ENCODE data around the gene DPP10.

Gene DPP10

DNA sequence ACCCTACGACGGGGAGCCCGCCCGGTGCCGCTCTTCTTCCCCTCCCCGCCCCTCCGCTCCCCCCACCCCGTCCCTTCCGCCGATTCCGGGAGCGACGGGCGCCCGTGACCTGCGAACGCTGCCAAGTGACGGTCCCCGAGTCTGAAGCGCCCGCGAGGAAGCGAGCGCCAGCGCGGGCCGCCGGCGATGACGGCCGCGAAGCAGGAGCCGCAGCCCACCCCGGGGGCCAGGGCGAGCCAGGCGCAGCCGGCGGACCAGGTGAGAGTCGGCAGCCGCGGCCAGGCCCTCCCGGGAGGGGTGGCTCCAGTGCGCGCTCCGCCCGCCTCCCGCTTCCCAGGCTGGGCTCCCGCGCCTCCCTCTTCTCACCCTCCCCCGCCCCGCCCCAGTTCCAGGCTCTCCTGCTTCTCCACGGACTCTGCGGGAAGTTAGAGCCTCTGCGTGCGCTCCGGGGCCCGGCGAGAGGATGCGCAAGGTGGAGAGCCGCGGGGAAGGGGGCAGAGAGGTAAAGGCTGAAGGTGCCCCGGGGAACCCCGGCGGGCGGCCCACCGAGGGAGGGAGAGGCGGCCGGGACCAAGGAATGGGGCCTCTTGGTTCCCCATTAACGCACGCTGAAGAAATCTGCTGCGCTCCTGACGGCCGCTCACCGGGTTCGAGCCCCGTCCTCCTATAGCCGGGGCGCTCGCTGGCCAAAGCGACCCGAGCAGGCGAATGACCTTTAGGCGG is 719.5 kb downstream of the DPP10 start:
- DNase-seq = no peak

- DNase-seq = no peak
These were observed 720.3 kb downstream of the DPP10 start for GRCh38 chr2:115162494-115163293.

GRCh38 chr2:115163572-115163971 is 721.1 kb downstream of the DPP10 start:
- DNase-seq = no peak

DNA sequence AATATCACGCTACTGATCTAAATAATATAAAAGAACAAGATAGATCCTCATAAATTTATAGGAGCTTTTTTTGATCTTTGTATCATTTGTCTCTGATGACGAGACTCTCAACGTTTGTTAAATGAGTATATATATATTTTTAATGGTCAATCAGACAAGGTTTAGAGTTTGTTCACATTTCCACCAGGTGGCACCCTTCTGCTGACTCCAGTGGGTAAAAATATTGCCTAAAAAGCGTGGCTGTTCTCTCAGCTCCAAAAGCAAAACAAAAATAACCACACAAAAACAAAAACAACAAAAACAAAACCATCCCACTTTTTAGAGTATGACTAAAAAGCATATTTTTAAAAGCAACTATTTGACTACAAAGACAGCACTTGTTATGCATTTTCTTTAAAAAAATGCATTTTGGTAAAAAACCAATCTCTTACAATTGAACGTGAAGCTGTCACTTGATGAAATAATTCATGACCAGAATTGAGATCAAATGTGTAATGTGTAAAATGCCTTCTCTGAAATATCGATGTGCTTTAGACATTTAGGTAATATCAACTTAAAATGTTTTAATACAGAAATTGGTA is 723.2 kb downstream of the DPP10 start:
- peak; percentile 21 for DNase-seq

DNA sequence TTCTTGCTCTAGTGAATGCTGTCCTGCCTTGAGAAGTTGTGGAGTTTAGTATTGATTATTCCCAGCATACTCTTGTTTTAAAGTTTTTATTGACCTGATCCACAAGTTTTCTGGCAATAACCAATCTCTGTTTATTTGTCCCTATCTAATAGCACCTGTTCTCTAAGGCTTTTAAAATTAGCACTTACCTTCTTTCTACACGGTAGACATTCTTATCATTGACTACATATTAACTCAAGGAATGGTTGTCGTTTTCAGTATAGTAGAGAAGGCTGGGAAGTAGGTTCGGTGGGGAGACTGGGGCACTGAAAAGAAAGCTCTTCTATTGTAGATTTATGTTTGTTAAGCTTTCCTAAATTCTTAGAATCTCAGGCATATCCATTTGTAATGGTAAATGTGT is 726.0 kb downstream of the DPP10 start:
- DNase-seq = no peak

DNA sequence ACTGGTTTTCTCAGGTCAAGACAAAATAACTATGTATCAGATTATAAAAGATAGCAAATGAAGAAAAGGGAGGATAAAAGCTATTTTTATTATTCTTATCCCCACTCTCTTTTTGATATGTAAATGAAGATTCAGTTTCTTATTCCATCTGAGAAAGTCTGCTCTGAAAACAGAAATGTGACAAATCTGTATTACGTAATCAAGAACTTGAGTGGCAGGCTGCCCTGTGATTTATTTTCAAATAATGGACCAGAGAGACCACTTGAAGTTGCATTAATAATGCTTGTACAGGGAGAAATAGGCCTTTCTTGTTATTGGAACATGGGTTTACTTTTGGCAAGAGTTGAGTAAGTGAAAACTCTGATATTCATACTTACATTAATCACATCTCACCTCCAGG is 727.4 kb downstream of the DPP10 start:
- DNase-seq = no peak

DNA sequence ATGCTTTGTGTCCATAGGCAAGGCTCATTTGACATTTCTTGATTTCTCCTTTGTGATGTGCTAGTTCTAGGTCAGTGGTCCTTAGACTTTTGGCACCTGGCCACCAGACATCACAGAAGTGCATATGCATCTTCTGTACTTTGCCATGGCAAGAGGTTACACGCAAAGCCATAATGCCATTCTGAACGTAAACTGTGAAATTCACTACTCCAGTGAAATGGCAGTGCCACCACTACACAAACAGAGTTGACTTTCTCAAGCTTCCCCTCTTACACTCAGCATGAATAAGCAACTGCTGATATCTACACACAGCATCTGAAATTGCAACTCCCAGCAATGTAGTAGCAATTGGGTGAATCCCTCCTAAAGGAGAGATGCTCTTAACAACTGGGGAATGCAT is 729.3 kb downstream of the DPP10 start:
- no peak for DNase-seq

GRCh38 chr2:115174651-115175050 is 732.2 kb downstream of the DPP10 start:
- DNase-seq = no peak

GRCh38 chr2:115183144-115183543 is 740.7 kb downstream of the DPP10 start:
- DNase-seq = no peak

DNA sequence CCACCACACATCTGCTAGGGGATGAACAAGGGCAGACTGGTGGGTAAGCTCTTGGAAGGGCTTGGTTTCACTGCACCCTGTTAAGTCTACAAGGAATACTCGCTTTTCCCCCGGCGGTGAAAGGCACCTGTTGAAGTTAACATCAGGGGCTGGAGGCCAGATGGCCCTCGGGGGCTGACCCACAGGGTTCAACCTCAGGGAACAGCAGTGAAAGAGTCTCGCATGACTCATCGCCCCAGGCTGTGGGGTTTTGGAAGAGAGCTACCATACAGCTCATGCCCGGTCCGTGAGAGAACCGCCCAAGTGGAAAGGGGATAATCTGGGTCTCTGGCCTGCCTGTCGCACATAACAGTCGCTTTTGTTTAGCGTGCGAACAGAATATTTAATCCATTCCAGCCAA is 748.0 kb downstream of the DPP10 start:
- no peak for DNase-seq

- DNase-seq = no peak
These were observed 752.2 kb downstream of the DPP10 start for GRCh38 chr2:115194623-115195022.

DNA sequence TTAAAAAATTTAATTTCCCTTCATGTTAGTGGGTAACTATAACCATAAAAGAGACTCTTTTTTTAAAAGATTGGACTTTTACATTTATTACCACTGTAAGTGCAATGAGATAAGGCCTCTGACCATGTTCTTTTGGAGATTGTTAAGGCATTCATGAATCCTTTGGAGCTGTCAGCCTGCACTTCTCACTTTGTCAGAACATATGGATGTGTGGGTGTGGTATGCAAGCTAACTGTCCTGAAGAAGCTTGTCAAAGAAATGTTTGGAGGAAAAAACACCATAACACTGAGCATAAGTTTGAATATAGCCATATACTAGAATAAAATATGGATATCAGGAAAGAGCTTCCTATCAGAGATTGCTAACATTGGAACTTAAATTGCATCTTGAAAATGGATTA is 754.1 kb downstream of the DPP10 start:
- DNase-seq = no peak

GRCh38 chr2:115199966-115200365 is 757.5 kb downstream of the DPP10 start:
- DNase-seq = no peak

DNA sequence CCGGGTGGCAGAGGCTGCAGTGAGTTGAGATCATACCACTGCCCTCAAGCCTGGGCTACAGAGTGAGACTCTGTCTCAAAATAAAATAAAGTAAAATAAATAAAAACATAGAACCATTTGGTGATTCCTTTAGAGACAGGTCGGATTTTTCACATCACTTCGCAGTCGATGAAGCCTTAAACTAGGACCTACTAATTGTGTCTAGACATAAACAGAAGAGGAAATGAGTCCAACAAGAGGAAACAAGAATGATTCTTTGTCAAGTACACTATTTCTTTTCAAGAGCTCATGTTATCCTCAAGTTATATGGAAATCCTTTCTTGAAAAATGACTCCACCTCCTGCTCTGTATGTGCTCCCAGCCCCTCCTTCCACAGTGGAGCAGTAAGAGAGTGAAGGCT is 758.9 kb downstream of the DPP10 start:
- no peak for DNase-seq

- no peak for DNase-seq
These were observed 766.2 kb downstream of the DPP10 start for GRCh38 chr2:115208493-115209164.

DNA sequence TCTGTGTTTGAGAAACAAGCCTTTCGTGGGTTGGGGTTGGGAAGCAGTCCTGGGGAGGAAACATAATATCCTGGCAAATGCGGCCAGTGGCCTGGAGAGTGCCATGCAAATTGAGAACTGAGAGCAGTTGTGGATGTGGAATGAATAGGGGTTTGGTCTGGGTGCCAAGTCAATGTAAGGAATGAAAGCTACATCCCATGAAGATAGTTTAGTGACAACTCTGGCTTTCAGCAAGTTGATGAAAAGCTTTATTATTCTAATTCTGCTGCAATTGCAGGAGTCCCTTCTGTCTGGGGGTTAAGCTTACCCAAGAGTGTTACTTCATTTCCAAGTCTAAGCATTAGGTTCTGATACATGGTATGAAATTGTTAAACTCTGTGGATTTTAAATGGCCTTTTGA is 771.6 kb downstream of the DPP10 start:
- DNase-seq = no peak

- no peak for DNase-seq
These were observed 776.9 kb downstream of the DPP10 start for GRCh38 chr2:115219296-115219695.

GRCh38 chr2:115234186-115234585 is 791.7 kb downstream of the DPP10 start:
- DNase-seq = no peak

DNA sequence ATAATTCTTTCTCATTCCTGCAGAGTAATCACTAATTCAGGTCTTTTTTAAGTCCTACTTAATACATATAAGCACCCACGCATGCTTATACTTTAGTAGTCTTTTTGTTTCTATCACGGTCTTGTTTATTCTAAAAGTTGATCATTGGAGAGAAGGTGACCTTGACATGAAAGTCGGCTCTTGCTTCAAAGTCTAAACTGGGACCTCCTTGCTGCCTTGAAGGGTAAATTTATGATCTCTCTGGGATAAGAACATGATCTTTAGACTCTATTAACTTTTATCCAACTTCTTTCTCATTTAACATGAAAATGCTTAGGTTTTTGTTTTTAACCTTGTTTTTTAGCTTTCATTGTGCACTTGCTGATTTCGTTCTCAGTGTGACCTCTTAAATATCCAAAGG is 792.3 kb downstream of the DPP10 start:
- no peak for DNase-seq

DNA sequence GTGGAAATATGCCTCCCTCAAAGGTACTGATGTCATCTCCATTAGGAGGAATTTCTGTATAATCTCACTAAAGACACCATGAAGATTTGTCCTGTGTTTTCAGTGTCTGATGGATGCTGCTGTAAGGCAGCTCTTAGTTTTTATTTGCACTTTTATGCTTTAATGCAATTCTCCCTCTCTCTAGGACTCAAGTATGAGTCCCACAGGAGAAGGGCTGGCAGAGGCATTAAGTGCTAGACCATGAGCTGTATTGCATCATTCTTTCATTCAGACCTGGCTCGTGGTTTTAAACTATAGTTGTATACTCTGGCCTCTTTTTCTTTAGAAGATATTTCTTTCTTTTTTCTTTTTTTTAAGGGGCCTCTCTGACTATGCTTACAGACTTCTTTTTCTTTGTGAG is 805.6 kb downstream of the DPP10 start:
- DNase-seq = no peak

DNA sequence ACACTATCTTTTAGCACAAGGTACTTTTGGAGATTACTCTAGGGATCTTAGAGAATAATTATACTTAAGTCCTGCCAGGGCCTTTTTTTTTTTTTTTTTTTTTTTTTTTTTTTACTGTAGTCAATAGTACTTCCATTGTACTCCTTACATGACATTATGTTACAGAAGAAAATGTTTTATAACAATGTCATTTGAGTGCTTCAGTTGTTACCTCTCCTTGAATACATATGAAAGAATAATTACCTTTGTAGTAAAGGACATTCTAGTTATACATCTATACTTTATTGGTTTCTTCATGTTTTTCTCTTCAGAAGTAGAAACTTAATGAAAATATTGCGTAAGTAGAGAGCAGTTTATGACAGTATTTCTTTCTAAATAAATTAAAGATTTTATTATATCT is 834.9 kb downstream of the DPP10 start:
- DNase-seq = no peak

DNA sequence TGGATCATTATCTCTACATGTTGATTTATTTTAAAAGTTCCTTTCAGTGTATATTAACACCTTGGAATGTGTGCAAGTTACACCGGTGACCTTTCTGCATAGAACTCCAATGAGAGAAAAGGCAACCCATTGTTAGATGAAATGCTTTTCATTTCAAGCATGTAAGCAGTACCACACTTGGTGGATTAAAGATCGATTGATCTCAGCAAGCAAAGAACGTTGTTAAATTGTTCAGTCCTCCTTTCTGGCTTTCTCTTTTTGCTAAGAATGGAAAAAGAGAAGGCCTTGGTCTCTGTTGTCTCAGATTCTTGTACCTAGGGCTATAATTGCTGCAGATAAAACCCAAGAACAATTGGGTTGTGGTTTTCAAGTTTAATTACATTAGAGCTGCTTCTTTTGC is 843.0 kb downstream of the DPP10 start:
- DNase-seq = no peak

DNA sequence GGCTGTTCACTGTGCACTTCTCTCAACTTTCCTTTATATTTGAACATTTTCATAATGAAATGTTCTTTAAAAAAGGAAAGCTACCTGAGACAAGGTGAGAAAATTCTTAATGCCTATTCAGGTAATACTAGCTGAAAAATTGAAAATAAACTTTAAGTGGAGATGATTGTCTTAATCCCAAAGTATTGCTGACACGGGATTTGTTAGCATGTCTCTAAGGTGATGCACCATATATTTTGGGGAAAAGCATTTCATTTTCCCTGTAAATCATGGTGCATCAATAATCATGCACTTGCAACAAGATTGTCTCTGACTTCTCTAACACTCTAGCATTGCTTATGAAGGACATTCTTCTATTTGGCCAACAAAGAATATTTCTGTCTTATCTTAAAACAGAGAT is 848.0 kb downstream of the DPP10 start:
- DNase-seq = no peak

Measured in fibroblast of skin of back (primary cell).